Activated CD4-positive, alpha-beta T cell treated with anti-CD3 and anti-CD28 coated beads, Interleukin-2, amount 50 U/mL, for 4 hours (primary cell): Measurements from ENCODE around the gene CYP4B1.
"Not testable (repeated sequence)": the region's sequence is repeated elsewhere in the genome, so short reads cannot be mapped to it uniquely, and the experiment has no call there.

Experiments
- DNase-seq, 2 experiments: peaks; one replicate each; pipeline ENCODE4 v3.0.0-alpha.2; 2020

Gene CYP4B1

DNA sequence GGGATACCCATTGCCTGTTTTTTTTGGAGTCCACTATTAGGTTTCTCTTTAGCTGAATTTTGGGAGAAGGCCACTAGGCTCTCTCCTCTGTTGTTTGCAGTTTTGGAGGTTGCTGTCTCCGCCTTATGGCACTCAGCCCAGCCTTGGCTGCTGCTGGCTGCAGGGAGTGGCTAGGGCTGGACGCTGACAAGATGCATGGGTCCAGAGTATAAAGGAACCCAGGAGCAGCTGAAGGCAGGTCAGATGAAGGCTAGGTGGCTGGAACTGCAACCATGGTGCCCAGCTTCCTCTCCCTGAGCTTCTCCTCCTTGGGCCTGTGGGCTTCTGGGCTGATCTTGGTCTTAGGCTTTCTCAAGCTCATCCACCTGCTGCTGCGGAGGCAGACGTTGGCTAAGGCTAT lies at the start of gene CYP4B1:
Gene CYP4B1, plus strand, starts transcription at position 237 of the 400 bp plus-strand sequence. Its CDS starts 36 bp downstream, at position 273.
- DNase-seq = no peak

DNA sequence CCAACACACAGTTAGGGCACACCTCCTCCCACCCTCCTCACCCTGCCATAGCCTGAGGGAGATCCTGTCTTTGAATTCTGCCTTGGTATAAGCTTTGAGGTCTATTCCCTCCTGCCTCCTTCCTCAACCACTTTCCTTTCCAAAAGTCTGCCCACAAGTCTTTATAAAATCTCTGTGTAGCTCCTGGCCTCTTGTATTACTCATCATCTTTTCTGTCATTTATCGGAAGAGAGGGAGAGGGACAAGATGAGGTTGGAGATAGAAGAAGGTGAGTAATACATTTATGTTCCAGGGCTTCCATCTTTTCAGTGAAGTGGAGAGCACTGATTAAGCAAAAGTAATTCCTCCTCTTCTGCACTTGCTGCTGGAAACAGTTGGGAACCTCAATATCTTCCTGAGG lies 49.4 kb upstream of the CYP4B1 start:
- DNase-seq = no peak

DNA sequence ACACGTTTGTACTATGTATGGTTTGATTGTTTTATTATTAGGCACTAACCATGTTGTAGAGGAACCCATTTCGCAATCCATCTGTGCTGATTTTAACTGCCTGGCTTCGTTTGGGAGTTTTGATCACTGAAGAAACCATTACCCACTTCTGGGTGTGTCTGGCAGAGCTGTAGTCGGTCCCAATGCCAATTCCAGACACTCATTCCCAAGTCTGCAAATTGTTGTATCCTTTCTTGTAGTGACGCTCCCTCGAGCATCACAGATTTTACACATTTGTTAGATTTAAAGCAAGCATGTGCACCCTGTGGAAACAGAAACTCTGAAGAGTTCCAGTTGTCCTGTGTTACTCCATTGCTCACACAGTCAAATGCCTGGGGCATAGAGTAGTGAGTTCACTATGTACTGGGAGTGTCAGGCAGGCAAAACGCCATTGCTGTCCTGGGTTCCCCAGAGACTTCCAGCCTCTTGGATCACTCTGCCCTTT lies 48.9 kb upstream of the CYP4B1 start:
- DNase-seq = no peak

DNA sequence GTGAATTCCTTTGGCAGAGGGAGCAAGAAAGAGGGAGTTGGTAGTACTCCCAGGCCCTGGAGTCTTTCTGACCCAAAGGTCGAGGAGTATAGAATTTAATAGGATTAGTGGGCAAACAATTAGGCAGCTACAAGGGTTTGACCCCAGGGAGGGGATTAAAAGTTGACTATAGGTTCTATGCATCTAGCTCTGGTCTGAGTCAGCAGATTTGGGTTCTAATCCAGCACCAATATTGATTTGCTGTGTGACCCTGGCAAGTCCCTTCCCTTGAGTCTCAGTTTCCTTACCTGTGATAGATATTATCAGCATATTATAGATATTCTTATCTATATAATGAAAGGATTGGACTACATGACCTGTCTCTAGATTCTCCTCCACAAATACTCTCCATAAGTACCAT lies 44.9 kb upstream of the CYP4B1 start:
- no peak for DNase-seq

- not testable (repeated sequence) for DNase-seq
Measured at GRCh38 chr1:46754707-46755106, 44.1 kb upstream of the CYP4B1 start.

GRCh38 chr1:46755121-46755520 lies 43.7 kb upstream of the CYP4B1 start:
- no peak for DNase-seq

- DNase-seq = no peak
Measured at GRCh38 chr1:46757247-46757955, 41.4 kb upstream of the CYP4B1 start.

GRCh38 chr1:46757956-46758528 lies 40.8 kb upstream of the CYP4B1 start:
- no peak for DNase-seq

GRCh38 chr1:46760558-46761166 lies 38.2 kb upstream of the CYP4B1 start:
- no peak for DNase-seq

- no peak for DNase-seq
Measured at GRCh38 chr1:46761740-46762139, 37.1 kb upstream of the CYP4B1 start.

DNA sequence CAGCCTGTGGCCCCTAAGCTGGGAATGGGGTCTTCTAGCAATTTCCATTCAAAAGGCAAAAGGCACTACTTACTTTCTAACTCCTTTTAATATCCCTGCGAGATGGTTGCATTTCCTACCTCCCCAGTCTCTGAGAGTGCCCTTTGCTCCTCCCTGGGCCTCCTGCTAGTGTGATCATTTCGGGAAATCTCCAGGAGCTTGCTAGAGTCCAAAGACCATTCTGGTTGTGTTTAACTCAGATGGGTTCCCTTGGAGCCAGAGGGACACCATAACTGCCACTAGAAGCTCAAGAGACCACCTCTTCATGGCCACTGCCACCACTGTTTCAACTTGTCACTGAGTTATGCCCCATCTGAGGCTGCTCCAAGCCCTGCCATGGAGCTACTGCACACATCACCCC lies 34.4 kb upstream of the CYP4B1 start:
- DNase-seq = no peak

GRCh38 chr1:46767649-46768282 lies 31.1 kb upstream of the CYP4B1 start:
- no peak for DNase-seq

DNA sequence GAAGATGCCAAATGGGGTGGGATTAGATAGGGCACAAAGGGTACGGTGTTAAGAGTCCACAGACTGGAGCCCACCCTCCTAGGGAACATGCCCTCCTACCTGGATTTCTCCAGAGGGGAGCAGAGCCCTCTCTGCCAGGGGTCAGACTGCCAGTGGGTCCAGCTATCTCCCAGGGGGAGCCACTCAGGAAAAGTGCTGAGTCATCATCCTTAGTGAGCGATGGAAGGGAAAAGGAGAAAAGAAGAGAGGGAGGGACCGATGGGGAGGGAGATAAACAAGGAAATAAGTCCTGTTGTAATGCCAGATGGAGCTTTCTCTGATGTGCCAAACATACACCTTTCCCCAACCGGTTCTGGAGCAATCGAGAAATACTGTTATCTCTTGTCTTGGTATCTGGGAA lies 30.4 kb upstream of the CYP4B1 start:
- no peak for DNase-seq

GRCh38 chr1:46769028-46769740 lies 29.7 kb upstream of the CYP4B1 start:
- no peak for DNase-seq

- no peak for DNase-seq
Measured at GRCh38 chr1:46770541-46770940, 28.3 kb upstream of the CYP4B1 start.

DNA sequence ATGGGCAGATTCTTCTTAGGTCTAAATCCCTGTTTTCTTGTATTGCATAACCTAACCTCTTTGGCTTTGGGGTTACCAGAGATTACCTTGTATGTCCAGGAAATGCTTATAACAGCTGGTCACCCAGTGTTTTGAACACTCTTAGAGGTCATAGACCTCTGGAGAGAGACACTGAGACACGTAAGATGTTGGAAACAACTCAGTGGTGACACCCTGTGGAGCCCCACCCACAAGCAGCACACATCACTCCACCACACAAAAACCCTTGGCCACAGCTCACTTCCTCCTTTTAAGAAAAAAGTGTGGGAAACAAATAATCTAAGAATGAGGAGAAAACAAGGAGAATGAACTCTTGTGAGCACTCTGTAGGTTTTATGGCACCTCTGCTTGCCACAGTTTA lies 26.3 kb upstream of the CYP4B1 start:
- DNase-seq = no peak

DNA sequence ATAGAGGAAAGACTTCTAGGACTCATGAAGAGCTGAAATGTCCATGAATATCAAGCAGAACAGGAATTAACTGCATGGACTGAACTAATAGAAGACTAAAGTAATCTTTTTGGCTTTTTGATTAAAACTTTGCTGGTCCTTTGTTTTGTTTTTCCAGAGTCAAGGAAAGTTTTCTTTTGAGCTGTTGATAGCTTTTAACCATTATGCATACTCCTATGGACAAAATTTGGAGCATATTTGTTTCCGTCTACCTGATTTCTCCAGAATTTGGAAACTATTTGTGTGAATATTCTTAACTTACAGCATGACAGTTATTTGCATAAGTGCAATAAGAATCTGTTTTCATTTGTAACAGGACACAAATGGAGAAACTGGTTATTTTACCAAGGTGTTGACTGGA lies 24.5 kb upstream of the CYP4B1 start:
- DNase-seq = no peak

- DNase-seq = not testable (repeated sequence)
Measured at GRCh38 chr1:46778456-46778855, 20.4 kb upstream of the CYP4B1 start.

DNA sequence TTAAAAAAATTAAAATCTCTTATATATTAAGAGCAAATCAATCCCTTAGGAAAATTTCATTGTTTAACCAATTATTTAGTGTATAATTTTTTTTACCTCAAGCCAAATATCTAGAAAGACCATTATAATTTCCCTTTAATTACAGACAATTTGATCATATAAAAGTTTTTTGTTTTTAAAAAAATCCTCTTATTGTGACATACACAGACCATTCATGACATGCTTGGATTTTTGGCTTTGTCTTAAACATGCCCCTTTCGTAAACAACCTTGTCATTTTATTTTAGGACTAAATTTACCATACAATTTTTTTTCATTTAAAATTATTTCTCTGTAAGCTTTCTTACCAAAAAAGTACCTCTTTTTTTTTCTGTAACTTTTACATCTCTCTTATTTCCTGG lies 14.2 kb upstream of the CYP4B1 start:
- no peak for DNase-seq

GRCh38 chr1:46788634-46789033 lies 10.2 kb upstream of the CYP4B1 start:
- not testable (repeated sequence) for DNase-seq

DNA sequence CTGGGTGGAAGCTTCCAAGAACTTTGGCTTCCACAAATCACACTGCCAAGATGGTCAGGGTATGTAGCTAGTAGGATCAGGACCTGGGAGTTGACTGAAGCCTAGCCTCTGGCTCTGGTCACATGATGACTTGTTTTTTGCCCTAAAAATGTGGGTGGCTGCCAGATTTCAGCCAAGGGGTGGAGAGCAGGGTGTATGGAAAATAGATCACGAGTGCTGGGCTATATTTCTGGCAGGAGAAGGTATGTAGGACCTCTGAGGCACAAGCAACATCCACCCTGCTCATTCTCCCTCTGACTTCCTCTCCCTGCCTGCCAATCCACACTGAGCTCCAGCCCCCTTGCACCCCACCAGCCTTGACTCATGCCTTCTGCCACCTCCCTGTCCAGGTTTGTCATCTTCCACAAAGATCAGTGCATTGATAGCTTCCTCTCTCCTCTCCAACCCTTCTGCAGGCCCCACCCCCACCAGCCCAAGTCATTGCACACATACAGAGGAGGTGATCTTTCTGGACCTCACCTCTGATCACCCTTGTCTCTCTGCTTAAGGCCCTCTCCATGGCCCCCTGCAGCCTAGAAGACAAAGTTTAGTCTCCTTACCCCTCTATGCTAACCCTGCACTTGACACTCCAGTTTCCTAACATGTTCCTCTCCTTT lies 8.3 kb upstream of the CYP4B1 start:
- no peak for DNase-seq

GRCh38 chr1:46793126-46793525 lies 5.7 kb upstream of the CYP4B1 start:
- no peak for DNase-seq
